A549 (cell line): ENCODE results near the gene GAL. TPM values are rescaled to one million over a fixed set of nuclear protein-coding genes. Genes with fewer than 3 reads are reported as not detected.

ENCODE experiments used
- ATAC-seq, 2 experiments: fragments of 200-7000 bp in 1 of 2; fragments of >200 bp in 1 of 2; cut with Nextera tagmentation in 1 of 2; cut with Tn5 transposase in 1 of 2; 3 replicates each; pipeline versions ENCODE4 v1.8.0 to v1.9.1; 2018 to 2020; ENCODE audit warnings: mild to moderate bottlenecking in 1 of 2, moderate library complexity in 1 of 2
- CTCF ChIA-PET: fragments of 300-600 bp; sonication (Branson Sonifier 250); formaldehyde crosslinking; extraction: SDS; loops from one replicate; lab custom pipeline; 2021; ENCODE audit warnings: antibody characterized with exemption, inconsistent platforms; lab: Yijun Ruan, JAX
- POLR2A ChIA-PET: fragments of 350-600 bp; formaldehyde crosslinking; extraction: SDS; loops from one replicate; lab custom pipeline; 2021; ENCODE audit warnings: antibody characterized with exemption, inconsistent platforms; lab: Yijun Ruan, JAX
- DNase-seq, 2 experiments: peaks; one replicate each; pipeline versions ENCODE4 v3.0.0 to v3.0.0-alpha.2; 2011 to 2016; ENCODE audit warnings: low read depth in 1 of 2, low spot score in 1 of 2
- FAIRE-seq: peaks from 2 replicates; lab custom pipeline; 2011; peaks lifted over from hg19 to GRCh38; lab: Jason Lieb, UNC
- H3K27ac ChIP-seq, 2 experiments: fragments of >200 bp; sonication (Bioruptor Twin); formaldehyde crosslinking; 3 replicates each; pipeline ENCODE4 v1.5.1; 2016 to 2017
- H3K4me1 ChIP-seq: fragments of >200 bp; sonication (Bioruptor Twin); formaldehyde crosslinking; 3 replicates; pipeline ENCODE4 v1.6.1; 2016
- H3K4me2 ChIP-seq: fragments of >200 bp; sonication (Bioruptor Twin); formaldehyde crosslinking; 3 replicates; pipeline ENCODE4 v1.6.1; 2016
- H3K4me3 ChIP-seq: fragments of >200 bp; sonication (Bioruptor Twin); formaldehyde crosslinking; 3 replicates; pipeline ENCODE4 v1.5.1; 2016
- H3K9me3 ChIP-seq: fragments of >200 bp; sonication (Bioruptor Twin); formaldehyde crosslinking; 3 replicates; pipeline ENCODE4 v1.6.1; 2016
- ATOH8 ChIP-seq: fragments of 250-450 bp; sonication (Bioruptor Pico); IDR thresholded peaks from 2 replicates; pipeline ENCODE4 v1.5.0; 2020; ENCODE audit warnings: low read depth, mild to moderate bottlenecking, moderate library complexity
- CBX2 ChIP-seq: fragments of 200-600 bp; sonication (generic); IDR thresholded peaks from 2 replicates; pipeline ENCODE4 v1.6.1; 2016; ENCODE audit warnings: low read depth, mild to moderate bottlenecking, borderline replicate concordance
- CBX8 ChIP-seq: fragments of 200-600 bp; sonication (generic); IDR thresholded peaks from 2 replicates; pipeline ENCODE4 v1.6.1; 2016
- CEBPB ChIP-seq, 2 experiments: fragments of >200 bp in 1 of 2; sonication (Bioruptor Twin) in 1 of 2; formaldehyde crosslinking in 1 of 2; IDR thresholded peaks; 2 replicates each; pipeline ENCODE4 v1.6.1; 2012 to 2016
- CHD2 ChIP-seq: fragments of 150-350 bp; IDR thresholded peaks from 2 replicates; pipeline ENCODE4 v1.6.1; 2014; ENCODE audit warnings: low read length; ENCODE audit not compliant: partially characterized antibody
- CTCF ChIP-seq: fragments of >200 bp; sonication (Bioruptor Twin); formaldehyde crosslinking; IDR thresholded peaks from 3 replicates; pipeline ENCODE4 v1.5.1; 2016
- E2F6 ChIP-seq: IDR thresholded peaks from 2 replicates; pipeline ENCODE4 v1.6.1; 2012; ENCODE audit warnings: low read depth, borderline replicate concordance
- ELK1 ChIP-seq: fragments of 150-350 bp; IDR thresholded peaks from 2 replicates; pipeline ENCODE4 v1.6.1; 2014; ENCODE audit warnings: low read depth, mild to moderate bottlenecking, low read length
- GATA3 ChIP-seq: IDR thresholded peaks from 2 replicates; pipeline ENCODE4 v1.6.1; 2012; ENCODE audit warnings: borderline replicate concordance
- HES2 ChIP-seq: fragments of >200 bp; sonication (Bioruptor Twin); formaldehyde crosslinking; IDR thresholded peaks from 2 replicates; pipeline ENCODE4 v1.6.1; 2016
- HEYL ChIP-seq: fragments of 250-450 bp; sonication (Bioruptor Pico); IDR thresholded peaks from 2 replicates; pipeline ENCODE4 v1.8.0; 2021; ENCODE audit warnings: mild to moderate bottlenecking, moderate library complexity
- MAZ ChIP-seq: fragments of 150-350 bp; IDR thresholded peaks from 2 replicates; pipeline ENCODE4 v1.6.1; 2014; ENCODE audit warnings: antibody characterized with exemption, low read depth, low read length, borderline replicate concordance
- NR3C1 ChIP-seq: fragments of >200 bp; sonication (Bioruptor Twin); formaldehyde crosslinking; IDR thresholded peaks from 3 replicates; pipeline ENCODE4 v1.6.1; 2017
- RAD21 ChIP-seq, 2 experiments: fragments of >200 bp in 1 of 2; sonication (Bioruptor Twin) in 1 of 2; formaldehyde crosslinking in 1 of 2; IDR thresholded peaks in 1 of 2; conservative IDR thresholded peaks in 1 of 2; 2 replicates in 1 of 2; 3 replicates in 1 of 2; pipeline ENCODE4 v1.6.1; 2012 to 2018; ENCODE audit warnings: inconsistent platforms in 1 of 2
- RARB ChIP-seq: fragments of 250-450 bp; sonication (Bioruptor Pico); IDR thresholded peaks from 2 replicates; pipeline ENCODE4 v1.8.0; 2021; ENCODE audit warnings: mild to moderate bottlenecking, moderate library complexity
- RCOR1 ChIP-seq: fragments of 150-350 bp; IDR thresholded peaks from 2 replicates; pipeline ENCODE4 v1.6.1; 2014; ENCODE audit warnings: antibody characterized with exemption, low read length, low read depth
- REST ChIP-seq: fragments of 200-600 bp; sonication (generic); IDR thresholded peaks from 2 replicates; pipeline ENCODE4 v1.6.1; 2016; ENCODE audit warnings: antibody characterized with exemption, mild to moderate bottlenecking, moderate library complexity
- RNF2 ChIP-seq: fragments of 200-600 bp; sonication (generic); IDR thresholded peaks from 2 replicates; pipeline ENCODE4 v1.6.1; 2016; ENCODE audit warnings: low read depth, mild to moderate bottlenecking, antibody characterized with exemption, moderate library complexity, borderline replicate concordance
- SREBF2 ChIP-seq: fragments of 450-650 bp; IDR thresholded peaks from 2 replicates; pipeline ENCODE4 v1.6.1; 2014; ENCODE audit warnings: mild to moderate bottlenecking, moderate library complexity
- TP53 ChIP-seq: fragments of 250-450 bp; sonication (Bioruptor Pico); IDR thresholded peaks from 2 replicates; pipeline ENCODE4 v1.5.0; 2021; ENCODE audit warnings: mild to moderate bottlenecking, moderate library complexity
- ZNF302 ChIP-seq: fragments of 250-450 bp; sonication (Bioruptor Pico); IDR thresholded peaks from 2 replicates; pipeline ENCODE4 v1.9.0; 2021; ENCODE audit warnings: inconsistent platforms, mild to moderate bottlenecking, moderate library complexity
- ZSCAN20 ChIP-seq: fragments of 250-450 bp; sonication (Bioruptor Pico); IDR thresholded peaks from 2 replicates; pipeline ENCODE4 v1.8.0; 2022; ENCODE audit warnings: mild to moderate bottlenecking, moderate library complexity
- WGBS: methylation state at CpG from one replicate; pipeline ENCODE4 v1.1.6; 2017; ENCODE audit errors: missing lambda C conversion rate; 5-methylcytosine and 5-hydroxymethylcytosine counted together
- polyA plus RNA-seq, 4 experiments: library from polyadenylated mRNA; depleted of rRNA in 3 of 4; stranded (reverse); fragments of >200 nt; fragmentation: RNase III in 1 of 4; extraction: RNeasy Plus Mini Kit Qiagen cat#74134 plus additional on column Dnase treatment in 1 of 4; gene quantifications; 2 replicates in 3 of 4; 3 replicates in 1 of 4; pipeline ENCODE4 v1.2.3, GENCODE V29; 2011 to 2017

The GAL gene
- polyA plus RNA-seq, 2 of the 4 experiments (the other 2 are of a cell fraction): 2.2 to 8.6 TPM

- Histone ChIP-seq H3K9me3 (peaks cover 15% of the 10 kb centered on the region), H3K27ac (no peak overlapping the region), H3K4me3 (no peak overlapping the region), H3K4me1 (no peaks in the 10 kb centered on the region), H3K4me2 (no peak overlapping the region)
- FAIRE-seq (no peak), DNase-seq (no peak), ATAC-seq (no peak)
- WGBS: 2% methylated on average over 2 of the region's 2 CpGs
- TF ChIP-seq RAD21 (conservative IDR thresholded peaks at IDR 0.05 in 1 of 2, IDR thresholded peaks at IDR 0.05 in 1 of 2) (no peak), ZSCAN20 (CRISPR knock-in tag) (no peak), ZNF302 (CRISPR knock-in tag) (no peak), NR3C1 (no peak), GATA3 (no peak), HES2 (no peak), ELK1 (no peak), CTCF (no peak), SREBF2 (no peak), RCOR1 (no peak), E2F6 (no peak), MAZ (no peak), RARB (CRISPR knock-in tag) (no peak), REST (no peak), CHD2 (no peak), HEYL (CRISPR knock-in tag) (no peak), CBX2 (no peak), RNF2 (no peak), TP53 (CRISPR knock-in tag) (no peak), CEBPB (IDR thresholded peaks at IDR 0.05) (no peak)
- CTCF ChIA-PET: no interaction called here
- POLR2A ChIA-PET: no interaction called here
Measured at GRCh38 chr11:68721075-68721474, 36.7 kb downstream of the GAL start.

GRCh38 chr11:68722143-68722542 lies 37.8 kb downstream of the GAL start:
- no peaks in the 10 kb centered on the region for H3K4me1 ChIP-seq
- DNase-seq (no peak), ATAC-seq (no peak), FAIRE-seq (no peak)
- no peak overlapping the region for H3K4me2 ChIP-seq
- WGBS: 94% methylated on average over 1 of the region's 1 CpG
- H3K27ac ChIP-seq: no peak overlapping the region
- no peak overlapping the region for H3K4me3 ChIP-seq
- CTCF ChIA-PET: interaction anchor here (1.3 kb wide), 1 partner anchor 10 kb away, joined by 4 read pairs; no protein-coding TSS in a partner anchor
- POLR2A ChIA-PET: no interaction called here
- H3K9me3 ChIP-seq: peaks cover 10% of the 10 kb centered on the region; the same call in 1 of the 3 replicates
- peak; percentile 83 to 89; a peak in 3 of 4 replicates for TF ChIP-seq CEBPB (IDR thresholded peaks at IDR 0.05)
- TF ChIP-seq ATOH8 (CRISPR knock-in tag): no peak
- no peak for TF ChIP-seq CBX8
